ENCODE results near the gene SAXO2.
"Not testable (repeated sequence)": the region's sequence is repeated elsewhere in the genome, so short reads cannot be mapped to it uniquely, and the experiment has no call there.

The SAXO2 gene

DNA sequence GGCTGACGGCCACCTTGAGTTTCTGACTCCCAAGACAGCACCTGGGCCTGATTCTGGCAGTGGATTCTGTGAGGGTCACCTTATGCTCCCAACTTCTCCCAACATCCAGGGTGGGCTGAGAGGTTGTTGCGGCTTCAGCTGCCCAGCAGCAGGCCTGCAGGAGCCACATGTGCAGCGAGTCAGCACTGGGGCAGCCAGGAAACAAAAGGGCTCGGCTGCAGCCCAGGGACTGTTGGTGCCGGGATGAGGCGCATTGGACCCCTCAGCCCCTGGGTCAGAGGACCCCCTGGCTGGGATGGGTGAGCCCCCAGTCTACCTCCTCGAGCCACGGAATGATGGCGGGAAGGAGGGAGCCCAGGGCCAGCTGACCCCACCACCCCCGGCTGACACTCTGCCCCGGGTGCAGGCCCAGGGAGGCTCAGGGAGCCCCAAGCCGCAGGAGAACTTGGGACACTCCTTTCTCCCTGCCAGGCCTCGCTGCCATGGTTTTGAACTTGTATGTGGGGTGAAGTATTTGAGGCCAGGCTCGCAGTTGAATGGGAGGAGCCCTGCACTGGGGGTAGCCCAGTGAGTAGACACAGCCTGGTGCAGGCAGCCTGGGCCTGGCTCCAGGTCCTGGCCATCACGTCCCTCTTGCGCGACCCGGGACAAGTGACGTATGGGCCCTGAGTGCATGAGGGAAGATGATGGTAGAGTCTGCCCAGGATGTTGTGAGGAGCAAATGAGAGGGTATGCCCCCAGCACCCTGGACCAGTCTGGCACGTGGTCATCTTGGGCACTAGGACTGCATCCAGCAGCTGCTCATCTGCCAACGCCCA lies 51.5 kb downstream of the SAXO2 start:
- ATAC-seq (ENCODE audit: low read depth); H3K4me3 Mint-ChIP-seq; H3K4me1 Mint-ChIP-seq; H3K27ac Mint-ChIP-seq; H3K9me3 Mint-ChIP-seq; H3K36me3 Mint-ChIP-seq; DNase-seq (ENCODE audit: low spot score in 2 of 2); H3K27me3 Mint-ChIP-seq: not testable (repeated sequence)

DNA sequence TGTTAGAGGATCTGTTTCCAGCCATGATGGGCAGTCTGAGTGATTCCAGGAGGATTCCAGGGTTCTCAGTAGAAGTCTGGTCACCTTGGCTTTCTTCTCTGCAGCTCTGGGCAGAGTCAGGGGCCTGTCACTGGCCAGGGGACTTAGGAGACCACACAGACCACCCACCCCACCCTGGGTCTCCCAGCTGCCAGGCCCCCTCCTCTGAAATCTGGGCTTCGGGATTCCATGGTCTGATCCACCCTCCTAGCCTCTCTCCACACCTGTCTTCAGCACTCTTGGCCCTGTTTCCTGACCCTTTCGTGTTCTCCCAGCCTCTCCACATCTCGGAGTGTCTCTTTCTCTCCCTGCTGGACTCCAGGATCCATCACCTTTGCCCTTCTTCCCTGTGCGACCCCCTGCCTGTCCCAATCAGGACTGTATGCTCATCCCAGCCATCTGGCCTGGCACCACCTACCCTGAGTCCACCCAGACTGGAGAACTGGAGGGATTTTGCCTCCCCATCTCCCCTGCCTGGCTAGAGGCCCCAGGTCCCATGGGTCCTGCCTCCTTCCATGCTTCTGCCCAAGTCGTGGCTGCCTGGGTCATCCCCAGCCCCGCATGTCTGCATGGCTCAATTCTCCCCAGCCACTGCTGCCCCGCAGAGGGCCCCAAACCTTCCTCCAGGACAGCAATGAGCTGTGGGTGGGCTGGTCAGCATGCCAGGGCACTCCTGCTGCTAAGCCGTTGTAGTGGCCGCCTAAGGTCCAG lies 52.3 kb downstream of the SAXO2 start:
- H3K4me3 Mint-ChIP-seq = no peak overlapping the region

DNA sequence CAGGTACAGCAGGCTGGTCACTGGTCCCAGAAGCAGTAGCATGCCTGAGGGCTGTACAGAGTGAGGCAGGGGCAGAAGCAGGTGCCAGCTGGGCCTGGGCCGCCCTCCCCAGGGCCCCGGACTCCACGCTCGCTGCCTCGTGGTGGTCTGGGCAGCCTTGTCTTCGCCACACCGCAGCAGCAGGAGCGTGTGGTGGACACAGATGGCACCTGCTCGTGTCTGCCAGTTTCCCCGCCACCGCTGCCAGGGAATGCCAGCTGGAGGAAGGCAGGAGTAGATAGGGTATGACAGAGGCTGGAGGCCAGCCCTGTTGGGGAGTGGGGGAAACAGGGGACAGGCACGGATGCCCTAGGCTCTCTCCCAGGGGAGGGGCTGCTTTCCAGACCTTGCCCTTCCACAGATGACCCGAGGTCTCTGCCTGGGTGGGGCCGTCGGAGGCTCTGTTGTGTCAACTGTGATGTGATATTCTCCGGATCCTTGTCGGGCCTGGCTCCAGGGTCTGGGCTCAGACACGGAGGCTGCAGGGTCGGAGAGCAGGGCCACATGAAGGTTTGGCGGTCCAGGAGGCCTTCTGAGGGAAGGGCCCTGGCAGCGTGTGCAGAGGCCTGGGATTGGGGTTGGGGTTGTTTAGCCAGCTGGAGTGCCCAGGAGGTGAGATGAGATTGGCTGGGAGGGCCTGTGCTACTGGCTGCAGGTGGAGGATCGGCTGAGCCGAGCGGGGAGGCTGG lies 53.1 kb downstream of the SAXO2 start:
- peaks cover 3% of the 10 kb centered on the region for H3K27me3 Mint-ChIP-seq
- DNase-seq (ENCODE audit: low spot score in 2 of 2) = no peak
- peaks cover 2% of the 10 kb centered on the region for H3K4me1 Mint-ChIP-seq
- peaks cover 6% of the 10 kb centered on the region for H3K9me3 Mint-ChIP-seq
- no peak overlapping the region for H3K27ac Mint-ChIP-seq
- ATAC-seq (ENCODE audit: low read depth) = no peak
- peaks cover 3% of the 10 kb centered on the region for H3K36me3 Mint-ChIP-seq
- no peak overlapping the region for H3K4me3 Mint-ChIP-seq

More for the DNA sequence above, 52.3 kb downstream of the SAXO2 start:
- H3K36me3 Mint-ChIP-seq = peaks cover 3% of the 10 kb centered on the region
- H3K4me1 Mint-ChIP-seq = peaks cover 2% of the 10 kb centered on the region
- H3K9me3 Mint-ChIP-seq = peaks cover 8% of the 10 kb centered on the region
- no peak overlapping the region for H3K27ac Mint-ChIP-seq
- ATAC-seq (ENCODE audit: low read depth) = no peak
- no peak for DNase-seq (ENCODE audit: low spot score in 2 of 2)
- H3K27me3 Mint-ChIP-seq = peaks cover 3% of the 10 kb centered on the region

DNA sequence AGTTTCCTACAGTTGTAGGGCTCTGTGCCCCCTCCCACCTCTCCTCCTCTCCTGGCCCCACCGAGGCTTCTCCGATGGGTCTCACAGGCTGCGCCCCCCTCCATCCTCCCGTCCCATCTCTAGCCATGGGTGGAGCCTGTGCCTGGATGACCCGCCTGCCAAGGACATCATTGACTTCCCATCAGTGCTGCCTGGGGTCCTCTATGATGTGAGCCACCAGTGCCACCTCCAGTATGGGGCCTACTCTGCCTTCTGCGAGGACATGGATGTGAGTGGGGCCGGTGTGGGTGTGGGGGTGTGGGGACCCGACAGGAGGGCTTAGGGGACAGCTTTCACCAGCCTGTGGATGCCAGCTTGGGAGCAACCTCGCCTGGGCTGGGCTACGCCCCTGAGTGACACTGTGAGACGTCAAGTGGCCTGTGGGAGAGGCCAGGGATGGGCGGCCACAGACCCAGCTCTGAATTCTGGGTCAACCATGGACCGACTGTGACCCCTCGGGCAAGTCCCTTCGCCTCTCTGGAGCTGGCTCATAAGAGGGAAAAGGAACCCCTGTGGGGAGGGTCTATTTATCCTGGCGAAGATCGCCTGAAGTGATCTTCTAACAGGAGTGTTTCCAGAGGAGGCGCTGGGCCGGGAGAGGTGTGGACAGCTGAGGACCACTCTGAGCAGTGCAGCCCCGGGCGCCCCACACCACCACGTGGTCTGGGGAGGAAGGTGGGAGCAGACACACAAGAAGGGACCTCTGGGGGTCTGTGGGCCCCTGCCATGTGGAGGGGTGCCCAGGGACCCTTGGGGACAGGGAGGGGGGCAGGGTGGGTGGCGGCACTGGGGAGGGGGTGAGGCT lies 53.9 kb downstream of the SAXO2 start:
- H3K4me3 Mint-ChIP-seq; H3K36me3 Mint-ChIP-seq; H3K27ac Mint-ChIP-seq; ATAC-seq (ENCODE audit: low read depth); H3K4me1 Mint-ChIP-seq; DNase-seq (ENCODE audit: low spot score in 2 of 2); H3K27me3 Mint-ChIP-seq; H3K9me3 Mint-ChIP-seq: not testable (repeated sequence)

DNA sequence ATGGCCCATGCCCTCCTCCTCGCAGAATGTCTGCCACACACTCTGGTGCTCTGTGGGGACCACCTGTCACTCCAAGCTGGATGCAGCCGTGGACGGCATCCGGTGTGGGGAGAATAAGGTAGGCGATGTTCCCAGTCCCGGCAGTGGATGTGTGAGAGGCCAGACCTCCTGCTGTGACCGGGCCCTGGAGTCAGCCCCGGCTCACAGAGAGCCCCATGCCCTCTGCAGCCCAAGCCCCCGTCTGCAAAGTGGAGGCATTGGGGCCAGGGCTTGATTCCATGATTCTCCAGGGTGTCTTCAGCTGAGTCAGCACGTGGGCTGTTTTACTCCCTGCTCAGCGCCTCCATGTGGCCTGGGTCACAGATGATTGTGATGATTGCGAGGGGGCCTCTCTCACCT lies 54.5 kb downstream of the SAXO2 start:
- DNase-seq (ENCODE audit: low spot score in 2 of 2) (no peak), ATAC-seq (ENCODE audit: low read depth) (no peak)
- H3K4me3 Mint-ChIP-seq = no peak overlapping the region
- no peaks in the 10 kb centered on the region for H3K9me3 Mint-ChIP-seq
- no peaks in the 10 kb centered on the region for H3K36me3 Mint-ChIP-seq
- H3K27me3 Mint-ChIP-seq = peaks cover 2% of the 10 kb centered on the region
- H3K27ac Mint-ChIP-seq = no peak overlapping the region
- peaks cover 2% of the 10 kb centered on the region for H3K4me1 Mint-ChIP-seq

DNA sequence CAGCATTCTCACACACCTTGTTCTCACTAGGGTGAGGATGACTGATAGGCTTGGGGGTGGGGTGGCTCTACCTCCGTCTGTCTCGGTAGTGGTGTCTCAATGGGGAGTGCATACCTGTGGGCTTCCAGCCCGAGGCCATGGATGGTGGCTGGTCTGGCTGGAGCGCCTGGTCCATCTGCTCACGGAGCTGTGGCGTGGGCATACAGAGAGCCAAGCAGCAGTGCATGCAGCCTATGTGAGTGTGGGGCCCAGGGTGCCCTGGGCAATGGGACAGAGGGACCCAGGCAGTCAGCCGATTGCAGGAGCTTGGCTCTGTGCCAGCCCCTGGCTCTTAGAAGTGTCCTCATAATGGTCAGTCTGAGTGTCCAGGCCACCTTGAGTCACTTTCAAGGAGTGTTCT lies 54.9 kb downstream of the SAXO2 start:
- not testable (repeated sequence) for H3K36me3 Mint-ChIP-seq; H3K9me3 Mint-ChIP-seq; H3K27me3 Mint-ChIP-seq; H3K27ac Mint-ChIP-seq; H3K4me1 Mint-ChIP-seq; DNase-seq (ENCODE audit: low spot score in 2 of 2); ATAC-seq (ENCODE audit: low read depth); H3K4me3 Mint-ChIP-seq

DNA sequence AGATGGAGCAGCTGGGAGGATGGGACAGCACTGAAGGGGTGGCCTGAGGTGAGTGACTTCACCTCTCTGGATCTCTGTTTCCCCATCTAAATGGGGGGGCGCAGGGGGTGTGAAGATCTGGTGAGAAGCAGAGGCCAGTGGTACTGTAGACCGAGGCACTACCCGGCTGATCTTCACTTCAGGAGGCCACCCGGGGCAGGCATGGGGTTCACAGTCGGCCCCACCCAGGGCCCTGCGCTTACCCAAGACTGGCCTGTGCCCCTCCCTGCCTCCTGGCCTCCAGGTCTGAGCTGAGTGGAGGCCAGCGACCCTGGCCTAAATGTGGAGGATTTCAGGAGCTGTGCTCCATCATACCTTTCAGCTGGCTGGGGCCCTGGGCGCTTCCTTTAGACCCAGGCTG lies 55.7 kb downstream of the SAXO2 start:
- not testable (repeated sequence) for H3K27me3 Mint-ChIP-seq; H3K36me3 Mint-ChIP-seq; H3K9me3 Mint-ChIP-seq; H3K4me3 Mint-ChIP-seq; ATAC-seq (ENCODE audit: low read depth); DNase-seq (ENCODE audit: low spot score in 2 of 2); H3K27ac Mint-ChIP-seq; H3K4me1 Mint-ChIP-seq

DNA sequence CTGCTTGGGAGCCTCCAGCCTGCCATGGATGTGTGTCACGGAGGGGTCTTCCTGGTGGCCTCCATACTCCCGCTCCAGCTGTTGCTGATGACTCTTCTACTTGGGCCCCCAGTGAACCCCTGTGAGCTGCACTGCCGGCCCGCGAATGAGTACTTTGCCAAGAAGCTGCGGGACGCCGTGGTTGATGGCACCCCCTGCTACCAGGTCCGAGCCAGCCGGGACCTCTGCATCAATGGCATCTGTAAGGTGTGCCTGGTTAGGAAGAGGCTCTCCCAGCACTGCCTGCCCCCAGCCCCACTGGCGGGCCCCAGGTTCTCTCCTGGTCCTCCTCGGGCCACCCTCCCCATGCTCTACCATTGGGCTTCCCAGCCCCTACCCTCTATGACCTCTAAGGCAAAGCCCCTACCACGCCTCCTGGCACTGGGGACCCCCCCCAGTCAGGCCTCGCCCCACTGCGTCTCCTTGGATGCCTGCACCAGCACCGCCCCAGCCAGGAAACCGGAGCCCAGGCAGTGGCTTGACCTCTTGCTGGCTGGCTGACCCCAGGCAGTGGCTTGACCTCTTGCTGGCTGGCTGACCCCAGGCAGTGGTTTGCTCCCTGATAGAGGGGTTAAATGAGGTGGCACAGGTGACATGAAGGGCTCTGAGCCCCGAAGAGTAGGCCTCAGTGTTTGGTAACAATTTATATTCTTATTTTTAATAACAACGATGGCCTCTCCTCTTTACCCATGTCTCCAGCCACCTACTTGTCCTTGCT lies 57.1 kb downstream of the SAXO2 start:
- H3K36me3 Mint-ChIP-seq; ATAC-seq (ENCODE audit: low read depth); H3K4me1 Mint-ChIP-seq; H3K4me3 Mint-ChIP-seq; H3K27me3 Mint-ChIP-seq; H3K27ac Mint-ChIP-seq; H3K9me3 Mint-ChIP-seq; DNase-seq (ENCODE audit: low spot score in 2 of 2): not testable (repeated sequence)

DNA sequence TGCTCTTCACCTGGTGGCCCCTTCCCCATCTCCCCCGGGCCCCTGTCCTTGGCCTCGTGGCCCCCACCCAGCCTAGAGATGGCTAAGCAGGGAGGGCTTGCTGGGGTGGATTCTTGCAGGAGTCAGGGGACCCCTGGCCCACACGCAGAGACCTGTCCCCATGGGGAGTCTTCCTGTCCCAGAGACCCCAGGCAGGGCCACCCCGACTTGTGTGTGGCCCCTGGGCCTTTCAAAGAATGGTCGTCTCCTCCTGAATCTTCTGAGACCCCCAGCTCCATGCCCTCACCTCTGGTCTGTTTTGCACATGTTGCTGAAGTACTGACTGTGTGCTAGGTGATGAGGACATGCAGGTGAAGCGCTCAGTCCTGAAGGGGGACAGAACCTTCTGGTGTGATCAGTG lies 58.2 kb downstream of the SAXO2 start:
- not testable (repeated sequence) for H3K9me3 Mint-ChIP-seq; H3K27ac Mint-ChIP-seq; H3K4me1 Mint-ChIP-seq; ATAC-seq (ENCODE audit: low read depth); DNase-seq (ENCODE audit: low spot score in 2 of 2); H3K36me3 Mint-ChIP-seq; H3K4me3 Mint-ChIP-seq; H3K27me3 Mint-ChIP-seq

DNA sequence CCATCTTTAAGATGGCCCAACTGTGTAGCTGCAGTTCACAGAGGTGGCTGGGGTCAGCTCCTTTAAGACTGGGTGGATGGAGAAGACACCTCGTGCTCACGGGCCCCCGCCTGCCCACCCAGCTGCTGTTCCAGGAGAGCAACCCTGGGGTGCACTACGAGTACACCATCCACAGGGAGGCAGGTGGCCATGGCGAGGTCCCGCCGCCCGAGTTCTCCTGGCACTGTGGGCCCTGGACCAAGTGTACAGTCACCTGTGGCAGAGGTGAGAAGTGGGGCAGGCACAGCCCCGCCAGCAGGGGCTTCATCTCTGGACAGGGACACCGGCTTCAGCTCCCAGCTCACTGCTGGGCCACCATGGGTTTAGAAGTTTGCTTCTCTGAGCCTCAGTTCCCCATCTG lies 59.9 kb downstream of the SAXO2 start:
- H3K27me3 Mint-ChIP-seq; H3K4me1 Mint-ChIP-seq; ATAC-seq (ENCODE audit: low read depth); H3K9me3 Mint-ChIP-seq; H3K36me3 Mint-ChIP-seq; DNase-seq (ENCODE audit: low spot score in 2 of 2); H3K27ac Mint-ChIP-seq; H3K4me3 Mint-ChIP-seq: not testable (repeated sequence)

DNA sequence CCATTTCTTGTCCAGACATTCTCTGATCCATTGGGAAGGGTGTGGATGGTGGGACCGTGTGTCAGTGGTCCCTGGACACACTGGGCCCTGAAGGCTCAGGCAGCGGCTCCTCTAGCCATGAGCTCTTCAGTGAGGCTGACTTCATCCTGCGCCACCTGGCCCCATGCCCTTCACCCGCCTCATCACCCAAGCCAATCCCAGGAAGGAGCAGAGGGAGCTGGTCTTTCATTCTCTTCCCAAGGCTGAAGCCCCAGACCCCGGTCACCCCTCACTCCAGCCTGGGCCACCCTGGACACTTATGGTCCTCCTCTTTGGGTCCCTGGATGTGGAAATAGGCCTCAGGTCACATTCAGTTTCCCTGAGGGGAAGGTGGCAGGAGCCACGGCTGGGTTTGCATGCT lies 62.2 kb downstream of the SAXO2 start:
- not testable (repeated sequence) for DNase-seq (ENCODE audit: low spot score in 2 of 2); H3K4me3 Mint-ChIP-seq; H3K36me3 Mint-ChIP-seq; H3K4me1 Mint-ChIP-seq; H3K27me3 Mint-ChIP-seq; H3K27ac Mint-ChIP-seq; H3K9me3 Mint-ChIP-seq; ATAC-seq (ENCODE audit: low read depth)

DNA sequence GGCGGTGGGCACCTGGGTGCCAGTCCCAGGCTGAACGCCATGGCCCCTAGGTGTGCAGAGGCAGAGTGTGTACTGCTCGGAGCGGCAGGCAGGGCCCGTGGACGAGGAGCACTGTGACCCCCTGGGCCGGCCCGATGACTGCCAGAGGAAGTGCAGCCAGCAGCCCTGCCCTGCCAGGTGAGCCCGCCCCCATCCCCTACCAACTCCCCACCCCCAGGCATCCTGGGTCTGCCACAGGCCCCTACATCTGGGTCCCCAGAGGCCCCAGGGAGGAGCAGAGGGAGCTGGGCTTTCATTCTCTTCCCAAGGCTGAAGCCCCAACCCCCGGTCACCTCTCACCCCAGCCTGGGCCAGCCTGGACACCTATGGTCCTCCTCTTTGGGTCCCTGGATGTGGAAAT lies 63.0 kb downstream of the SAXO2 start:
- H3K36me3 Mint-ChIP-seq; ATAC-seq (ENCODE audit: low read depth); DNase-seq (ENCODE audit: low spot score in 2 of 2); H3K4me3 Mint-ChIP-seq; H3K27ac Mint-ChIP-seq; H3K9me3 Mint-ChIP-seq; H3K4me1 Mint-ChIP-seq; H3K27me3 Mint-ChIP-seq: not testable (repeated sequence)

DNA sequence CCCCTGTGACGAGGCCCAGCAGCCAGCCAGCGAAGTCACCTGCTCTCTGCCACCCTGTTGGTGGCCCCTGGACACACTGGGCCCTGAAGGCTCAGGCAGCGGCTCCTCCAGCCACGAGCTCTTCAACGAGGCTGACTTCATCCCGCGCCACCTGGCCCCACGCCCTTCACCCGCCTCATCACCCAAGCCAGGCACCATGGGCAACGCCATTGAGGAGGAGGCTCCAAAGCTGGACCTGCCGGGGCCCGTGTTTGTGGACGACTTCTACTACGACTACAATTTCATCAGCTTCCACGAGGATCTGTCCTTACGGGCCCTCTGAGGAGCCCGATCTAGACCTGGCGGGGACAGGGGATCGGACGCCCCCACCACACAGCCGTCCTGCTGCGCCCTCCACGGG lies 64.3 kb downstream of the SAXO2 start:
- not testable (repeated sequence) for DNase-seq (ENCODE audit: low spot score in 2 of 2); H3K27ac Mint-ChIP-seq; H3K4me3 Mint-ChIP-seq; ATAC-seq (ENCODE audit: low read depth); H3K27me3 Mint-ChIP-seq; H3K4me1 Mint-ChIP-seq; H3K36me3 Mint-ChIP-seq; H3K9me3 Mint-ChIP-seq
